Keratinocyte (primary cell): ENCODE measurements around the gene B3GAT3.
"Not testable (repeated sequence)": the region's sequence is repeated elsewhere in the genome, so short reads cannot be mapped to it uniquely, and the experiment has no call there.

Experiments
- CTCF ChIP-seq, 3 experiments: IDR thresholded peaks in 1 of 3; conservative IDR thresholded peaks in 1 of 3; optimal IDR thresholded peaks in 1 of 3; 2 replicates in 2 of 3; 3 replicates in 1 of 3; pipeline versions ENCODE3 to v1.5.1; 2011; ENCODE audit warnings: low read length in 3 of 3, mild to moderate bottlenecking in 3 of 3, moderate library complexity in 2 of 3, control low read depth in 1 of 3, inconsistent platforms in 1 of 3; ENCODE audit not compliant: insufficient read depth in 2 of 3; ENCODE audit errors: extremely low read depth in 1 of 3
- EZH2 ChIP-seq: IDR thresholded peaks from one replicate; pipeline ENCODE4 v1.6.1; 2012; ENCODE audit warnings: inconsistent platforms, mild to moderate bottlenecking, low read length, moderate library complexity

- TF ChIP-seq CTCF (optimal IDR thresholded peaks at IDR 0.05 in 1 of 3, IDR thresholded peaks at IDR 0.05 in 1 of 3, conservative IDR thresholded peaks at IDR 0.05 in 1 of 3; ENCODE audit: extremely low read depth in 1 of 3, insufficient read depth in 2 of 3, low read length in 3 of 3); EZH2: not testable (repeated sequence)
Measured at GRCh38 chr11:62571493-62571892, 50.3 kb downstream of the B3GAT3 start.
